IPS DF 6.9 (cell line): ENCODE data around the gene ITGB1BP1.

ENCODE experiments used
- DNase-seq: peaks from one replicate; pipeline ENCODE4 v3.0.0-alpha.2; 2013; ENCODE audit warnings: low read depth, low spot score
- H3K27ac ChIP-seq: one replicate; pipeline ENCODE4 v1.5.1; 2013; ENCODE audit warnings: low read length, control low read depth
- H3K27me3 ChIP-seq: 2 replicates; pipeline ENCODE4 v1.6.1; 2013; ENCODE audit warnings: mild to moderate bottlenecking, low read length; ENCODE audit not compliant: control insufficient read depth, insufficient read depth
- H3K36me3 ChIP-seq: 2 replicates; pipeline ENCODE4 v1.6.1; 2013; ENCODE audit warnings: low read length; ENCODE audit not compliant: control insufficient read depth, insufficient read depth
- H3K4me1 ChIP-seq: 2 replicates; pipeline ENCODE4 v1.6.1; 2013; ENCODE audit warnings: low read length; ENCODE audit not compliant: control insufficient read depth, insufficient read depth
- H3K4me3 ChIP-seq: 2 replicates; pipeline ENCODE4 v1.5.1; 2013; ENCODE audit warnings: mild to moderate bottlenecking, low read length
- H3K9me3 ChIP-seq: 2 replicates; pipeline ENCODE4 v1.6.1; 2013; ENCODE audit warnings: low read length, inconsistent platforms; ENCODE audit not compliant: control insufficient read depth, insufficient read depth
- WGBS: extraction: QIAGEN DNeasy Blood & Tissue Kit; methylation state at CpG from one replicate; pipeline ENCODE4 v1.1.7; 2013; ENCODE audit warnings: mixed read lengths, missing lambda C conversion rate; ENCODE audit not compliant: insufficient read length, insufficient coverage; 5-methylcytosine and 5-hydroxymethylcytosine counted together

ITGB1BP1 gene

DNA sequence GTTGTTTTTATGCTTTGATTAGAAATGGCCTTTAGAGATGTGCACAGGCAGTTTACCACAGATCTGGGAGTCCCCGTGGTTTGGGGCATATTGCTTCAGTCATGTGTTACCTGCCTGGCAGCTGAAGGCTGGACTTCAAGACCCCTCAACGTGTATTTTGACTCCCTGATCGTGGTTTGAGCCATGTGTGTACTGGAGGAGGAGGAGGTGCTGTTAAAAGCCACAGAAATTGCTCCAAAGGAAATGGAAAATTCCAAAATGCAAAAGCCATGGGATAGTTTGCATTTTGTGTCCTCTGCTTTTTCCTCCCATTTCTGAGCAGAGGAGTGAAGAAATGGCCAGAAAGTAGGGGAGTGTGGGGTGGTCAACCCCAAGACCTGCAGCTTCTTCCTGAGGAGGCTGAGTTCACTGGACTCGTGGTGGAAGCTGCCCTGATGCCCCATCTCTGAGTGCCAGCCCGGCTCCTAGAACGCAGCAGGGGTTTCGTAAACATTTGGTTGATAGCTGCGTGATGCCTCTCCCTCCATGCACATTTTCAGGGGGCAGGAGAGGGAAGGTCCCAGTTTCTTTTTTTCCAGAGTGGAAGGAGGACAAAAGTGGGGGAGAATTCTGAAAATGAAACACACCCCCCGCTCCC, 45.7 kb downstream of the ITGB1BP1 start:
- no CpG with 5 or more reads among the region's 9 CpGs for WGBS

DNA sequence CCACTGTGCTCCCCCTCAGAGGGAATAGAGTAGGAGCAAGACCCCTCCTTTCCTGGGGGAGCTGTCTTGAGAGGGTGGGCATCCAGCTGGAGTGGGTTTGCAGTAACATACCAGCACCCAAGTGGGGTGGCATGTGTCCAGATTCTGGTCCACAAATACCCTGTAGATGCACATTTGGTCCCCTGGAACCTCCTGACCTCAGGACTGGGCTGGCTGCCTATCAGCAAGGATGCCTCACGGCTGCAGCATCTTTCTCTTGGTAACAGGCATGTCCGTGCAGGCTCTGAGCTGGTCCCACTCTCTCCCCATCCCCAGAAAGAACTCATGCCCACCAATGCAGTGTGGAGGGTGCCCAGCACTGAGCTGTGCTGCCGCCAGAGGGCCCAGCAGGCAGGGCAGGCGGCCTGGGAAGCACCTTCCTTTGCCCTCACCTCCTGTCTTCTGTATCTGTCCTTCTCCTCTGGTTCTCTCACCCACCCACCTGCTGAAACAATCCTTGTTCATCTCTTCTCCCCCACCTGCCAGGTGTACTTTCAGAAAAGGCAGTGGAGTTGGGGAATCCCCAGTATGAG, 47.4 kb downstream of the ITGB1BP1 start:
- H3K36me3 ChIP-seq = no peaks in the 10 kb centered on the region
- no CpG with 5 or more reads among the region's 4 CpGs for WGBS

More for the DNA sequence above, 45.7 kb downstream of the ITGB1BP1 start:
- no peaks in the 10 kb centered on the region for H3K9me3 ChIP-seq
- no peak for DNase-seq
- peaks cover 4% of the 10 kb centered on the region for H3K4me1 ChIP-seq
- no peaks in the 10 kb centered on the region for H3K36me3 ChIP-seq
- no peaks in the 10 kb centered on the region for H3K27me3 ChIP-seq
- H3K27ac ChIP-seq = no peak overlapping the region
- H3K4me3 ChIP-seq = no peak overlapping the region

DNA sequence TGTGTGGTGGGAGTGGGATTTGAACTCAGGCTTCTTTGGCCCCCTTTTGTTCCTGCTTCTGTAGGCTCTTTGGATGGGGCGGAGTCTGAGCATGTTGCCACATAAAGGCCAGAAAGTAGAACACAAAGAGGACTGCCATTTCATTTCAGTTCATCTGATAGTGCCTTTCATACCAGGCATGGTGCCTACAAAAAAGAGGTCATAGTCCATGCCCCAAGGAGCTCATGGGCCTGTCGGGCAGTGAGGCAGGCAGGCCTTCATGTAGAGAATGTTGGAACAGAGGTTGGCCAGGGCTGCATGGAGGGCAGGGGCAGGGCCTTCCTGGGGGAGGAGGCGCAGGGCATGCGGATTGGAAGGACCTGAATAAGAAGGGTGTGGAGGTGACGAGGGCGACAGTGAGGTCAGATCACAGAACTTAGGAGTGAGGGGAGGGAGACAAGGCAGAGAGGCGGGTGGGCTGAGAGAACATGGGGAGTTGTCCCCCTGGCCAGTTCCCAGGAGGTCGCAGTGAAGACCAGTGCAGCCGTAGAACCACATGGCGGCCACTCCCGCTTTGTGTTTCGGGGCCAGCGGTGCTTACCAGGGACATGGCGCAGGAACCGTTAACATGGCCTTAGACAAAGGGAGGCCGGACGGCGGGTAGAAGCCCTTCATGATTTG, 49.1 kb downstream of the ITGB1BP1 start:
- no peaks in the 10 kb centered on the region for H3K27me3 ChIP-seq
- DNase-seq = no peak
- H3K9me3 ChIP-seq = no peaks in the 10 kb centered on the region
- peaks cover 4% of the 10 kb centered on the region for H3K4me1 ChIP-seq
- H3K4me3 ChIP-seq = no peak overlapping the region
- H3K36me3 ChIP-seq = no peaks in the 10 kb centered on the region
- no peak overlapping the region for H3K27ac ChIP-seq
- WGBS = no CpG with 5 or more reads among the region's 18 CpGs

More for the DNA sequence above, 47.4 kb downstream of the ITGB1BP1 start:
- no peak for DNase-seq
- Histone ChIP-seq H3K4me3 (no peak overlapping the region), H3K9me3 (no peaks in the 10 kb centered on the region), H3K27me3 (no peaks in the 10 kb centered on the region), H3K4me1 (peaks cover 4% of the 10 kb centered on the region), H3K27ac (no peak overlapping the region)

DNA sequence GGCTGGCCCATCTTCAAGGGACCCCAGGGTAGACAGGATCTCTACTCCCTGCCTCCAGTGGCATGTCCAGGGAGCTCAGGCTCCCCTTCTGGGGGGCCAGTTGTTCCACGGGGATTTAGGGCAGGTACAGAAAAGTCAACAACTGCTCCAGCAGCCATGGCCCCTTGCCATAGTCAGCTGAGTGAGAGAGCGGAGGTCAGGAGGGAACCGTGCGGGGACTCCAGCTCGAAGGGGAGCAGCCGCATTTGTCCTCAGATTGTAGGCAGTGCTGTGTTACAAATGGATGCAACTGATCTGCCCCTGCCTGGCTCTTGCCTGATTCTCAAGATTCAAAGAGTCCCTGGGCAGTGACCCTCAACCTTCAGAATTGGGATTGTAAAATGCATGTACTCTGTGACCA, 49.9 kb downstream of the ITGB1BP1 start:
- H3K27me3 ChIP-seq = no peaks in the 10 kb centered on the region
- no peak overlapping the region for H3K4me3 ChIP-seq
- no peaks in the 10 kb centered on the region for H3K9me3 ChIP-seq
- no CpG with 5 or more reads among the region's 6 CpGs for WGBS
- no peak for DNase-seq
- no peaks in the 10 kb centered on the region for H3K36me3 ChIP-seq
- H3K27ac ChIP-seq = no peak overlapping the region
- peaks cover 2% of the 10 kb centered on the region; the same call in 1 of the 2 replicates for H3K4me1 ChIP-seq

DNA sequence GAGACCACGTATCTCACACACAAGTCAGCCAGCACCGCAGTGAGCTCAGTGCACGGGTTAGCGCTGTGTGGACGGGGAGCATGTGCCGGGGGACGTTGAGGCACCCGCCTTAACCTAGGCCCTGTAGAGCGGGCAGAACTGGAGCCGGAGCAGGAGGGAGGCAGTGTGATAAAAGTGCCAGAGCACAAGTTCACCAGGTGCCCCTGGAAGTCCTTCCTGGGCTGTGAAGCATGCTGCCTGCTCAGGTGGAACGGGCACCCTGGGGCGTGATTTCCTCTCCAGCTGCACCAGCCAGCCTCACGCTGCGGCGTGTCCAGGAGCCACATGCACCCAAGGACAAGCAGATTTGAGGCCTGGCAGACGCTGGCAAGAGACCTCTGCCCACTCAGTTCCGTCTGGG, 50.3 kb downstream of the ITGB1BP1 start:
- no CpG with 5 or more reads among the region's 17 CpGs for WGBS
- no peaks in the 10 kb centered on the region for H3K27me3 ChIP-seq
- H3K4me1 ChIP-seq = no peaks in the 10 kb centered on the region
- no peaks in the 10 kb centered on the region for H3K9me3 ChIP-seq
- no peak overlapping the region for H3K27ac ChIP-seq
- no peaks in the 10 kb centered on the region for H3K36me3 ChIP-seq
- DNase-seq = no peak
- H3K4me3 ChIP-seq = no peak overlapping the region

DNA sequence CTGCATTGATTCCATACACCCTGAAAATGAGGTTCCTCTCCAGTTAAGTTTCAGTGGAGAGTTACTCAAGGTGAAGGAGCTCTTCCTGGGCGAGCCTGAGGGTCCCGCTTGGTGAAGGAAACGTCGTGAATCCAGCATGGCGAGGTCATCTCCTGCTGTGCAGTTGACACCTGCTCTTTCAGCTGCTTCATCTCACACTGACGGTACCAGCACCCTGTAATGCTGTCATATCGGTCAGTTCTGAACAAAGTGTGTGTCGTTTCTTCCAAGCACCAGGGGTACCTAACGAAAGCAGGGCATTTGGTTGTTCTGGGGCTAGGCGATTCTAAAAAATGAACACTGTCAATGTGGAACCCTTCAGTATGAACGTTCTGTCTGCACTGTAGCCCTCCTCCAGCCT, 52.6 kb downstream of the ITGB1BP1 start:
- Histone ChIP-seq H3K4me3 (no peak overlapping the region), H3K36me3 (no peaks in the 10 kb centered on the region), H3K27ac (no peak overlapping the region), H3K4me1 (no peaks in the 10 kb centered on the region), H3K9me3 (no peaks in the 10 kb centered on the region), H3K27me3 (no peaks in the 10 kb centered on the region)
- WGBS = no CpG with 5 or more reads among the region's 11 CpGs
- no peak for DNase-seq

DNA sequence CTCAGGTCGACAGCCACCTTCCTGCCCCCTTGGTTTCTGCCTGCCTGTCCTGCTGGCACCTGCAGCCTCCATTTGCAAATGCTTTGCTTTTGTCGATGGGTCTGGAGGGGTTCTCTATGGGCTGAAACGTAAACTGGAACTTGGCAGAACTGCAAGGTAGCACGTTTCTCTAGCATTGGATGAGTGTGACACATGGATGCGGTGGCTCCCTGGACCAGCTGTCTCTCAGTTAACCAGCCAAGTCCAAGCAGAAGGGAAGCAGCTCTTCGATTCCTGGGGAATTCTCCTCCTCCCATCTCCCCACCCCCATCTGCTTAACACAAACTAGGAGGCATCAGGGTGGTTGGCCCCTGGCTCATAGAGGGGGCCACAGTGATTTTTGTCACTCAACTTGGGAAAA, 57.3 kb downstream of the ITGB1BP1 start:
- H3K9me3 ChIP-seq = no peaks in the 10 kb centered on the region
- DNase-seq = no peak
- no CpG with 5 or more reads among the region's 6 CpGs for WGBS

DNA sequence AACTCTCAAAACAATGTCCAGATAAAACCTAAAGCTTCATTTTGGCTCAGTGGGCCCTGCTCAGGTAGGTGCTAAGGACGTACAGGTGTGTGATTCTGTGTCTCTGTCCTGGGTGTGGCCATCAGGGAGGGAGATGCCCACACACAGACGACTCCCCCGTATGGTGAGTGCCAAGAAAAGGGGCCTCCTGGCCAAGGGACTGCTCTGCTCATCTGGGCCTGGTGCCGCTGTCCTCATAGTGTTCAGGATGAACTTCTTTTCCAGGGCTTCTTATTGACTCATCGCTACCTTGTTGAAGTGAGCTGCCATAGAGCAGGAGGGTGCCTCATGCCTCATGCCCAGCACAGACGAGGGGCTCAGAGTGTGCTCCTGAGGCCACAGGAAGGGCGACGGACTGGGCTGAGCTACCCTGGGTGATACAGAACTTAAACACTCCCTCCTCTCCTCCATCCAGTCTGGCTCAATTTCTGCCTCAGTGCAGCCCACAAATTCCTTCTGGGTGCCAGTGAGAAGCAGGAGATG, 57.8 kb downstream of the ITGB1BP1 start:
- Histone ChIP-seq H3K27me3 (no peaks in the 10 kb centered on the region), H3K9me3 (no peaks in the 10 kb centered on the region), H3K4me3 (no peak overlapping the region), H3K36me3 (no peaks in the 10 kb centered on the region), H3K4me1 (no peaks in the 10 kb centered on the region), H3K27ac (no peak overlapping the region)
- WGBS = no CpG with 5 or more reads among the region's 8 CpGs
- DNase-seq = no peak

More for the DNA sequence above, 57.3 kb downstream of the ITGB1BP1 start:
- Histone ChIP-seq H3K27me3 (no peaks in the 10 kb centered on the region), H3K4me1 (no peaks in the 10 kb centered on the region), H3K4me3 (no peak overlapping the region), H3K27ac (no peak overlapping the region), H3K36me3 (no peaks in the 10 kb centered on the region)

DNA sequence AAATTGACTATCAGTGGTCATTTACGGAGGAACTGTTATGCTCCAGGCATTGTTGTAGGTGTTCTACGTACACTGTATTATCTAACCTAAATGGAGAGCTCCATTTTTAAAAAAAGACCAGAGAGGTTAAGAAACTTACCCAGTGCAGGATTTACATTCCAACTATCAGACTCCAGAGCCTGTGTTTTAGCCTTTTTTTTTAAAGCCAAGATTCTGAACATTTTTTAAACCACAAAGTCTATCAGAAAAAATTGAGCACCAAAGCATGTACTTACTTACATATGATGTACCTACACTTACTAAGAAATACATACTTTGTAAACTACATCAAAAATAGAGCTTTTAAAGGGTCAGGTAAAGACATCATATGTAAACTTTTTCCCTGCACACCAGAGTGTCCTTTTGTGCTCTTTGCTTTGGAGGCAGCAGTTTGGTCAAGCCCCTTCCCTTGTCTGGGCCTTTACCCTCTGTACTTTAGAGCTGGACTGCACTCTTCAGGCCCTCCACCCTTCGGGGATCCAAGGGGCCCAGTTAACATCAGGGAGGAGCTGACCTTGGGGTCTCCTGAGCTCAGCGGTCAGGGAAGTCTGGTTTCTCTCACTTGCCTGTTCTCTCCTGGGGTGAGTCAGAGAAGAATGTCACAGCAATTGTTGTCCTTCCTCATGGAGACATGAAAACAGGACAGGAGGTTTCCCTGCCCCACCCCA, 58.4 kb downstream of the ITGB1BP1 start:
- H3K9me3 ChIP-seq = no peaks in the 10 kb centered on the region
- no peak overlapping the region for H3K4me3 ChIP-seq
- no CpG with 5 or more reads among the region's 4 CpGs for WGBS
- H3K36me3 ChIP-seq = no peaks in the 10 kb centered on the region
- no peaks in the 10 kb centered on the region for H3K27me3 ChIP-seq
- no peaks in the 10 kb centered on the region for H3K4me1 ChIP-seq
- H3K27ac ChIP-seq = no peak overlapping the region
- no peak for DNase-seq

DNA sequence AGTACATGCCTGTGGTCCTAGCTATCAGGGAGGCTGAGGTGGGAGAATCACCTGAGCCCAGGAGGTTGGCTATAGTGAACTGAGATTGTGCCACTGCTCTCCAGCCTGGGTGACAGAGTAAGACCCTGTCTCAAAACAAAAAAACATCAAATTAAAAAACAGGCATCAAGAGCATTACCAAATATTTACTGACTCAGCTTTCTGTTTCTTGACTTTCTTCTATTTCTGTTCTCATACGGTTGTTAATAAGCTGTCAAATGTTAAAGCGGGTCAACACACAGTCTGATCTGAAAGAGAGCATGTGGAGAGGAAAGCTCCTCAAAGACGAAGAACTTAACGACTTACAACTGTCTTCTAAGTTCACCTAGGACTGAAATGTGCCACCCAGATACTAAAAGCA, 59.0 kb downstream of the ITGB1BP1 start:
- no peak for DNase-seq
- H3K9me3 ChIP-seq = no peaks in the 10 kb centered on the region
- H3K4me3 ChIP-seq = no peak overlapping the region
- H3K36me3 ChIP-seq = no peaks in the 10 kb centered on the region
- no peak overlapping the region for H3K27ac ChIP-seq
- H3K4me1 ChIP-seq = no peaks in the 10 kb centered on the region
- WGBS = no CpG with 5 or more reads among the region's 4 CpGs
- no peaks in the 10 kb centered on the region for H3K27me3 ChIP-seq
